HepG2 (cell line): ENCODE measurements around the gene WDR7. TPM values are rescaled to one million over a fixed set of nuclear protein-coding genes. Genes with fewer than 3 reads are reported as not detected.

Experiments used
- ATAC-seq: fragments of 200-7000 bp; cut with Tn5 transposase; 3 replicates; pipeline ENCODE4 v1.9.1; 2020; ENCODE audit warnings: mild to moderate bottlenecking, moderate library complexity
- BruUV-seq: library from RNA; stranded (reverse); fragments of 400-500 nt; replicated peaks from 2 replicates; lab custom pipeline; 2021; lab: Mats Ljungman, UMichigan
- CTCF ChIA-PET: fragments of 300-600 bp; formaldehyde crosslinking; extraction: SDS; loops from one replicate; lab custom pipeline; 2021; ENCODE audit warnings: low total read pairs, inconsistent platforms, low intra/inter-chr PET ratio; lab: Yijun Ruan, JAX
- POLR2A ChIA-PET: fragments of 350-600 bp; sonication (Branson Sonifier 250); formaldehyde crosslinking; loops from one replicate; lab custom pipeline; 2020; ENCODE audit warnings: antibody characterized with exemption, inconsistent platforms; lab: Yijun Ruan, JAX
- DNase-seq: peaks from one replicate; pipeline ENCODE4 v3.0.0-alpha.2; 2015; ENCODE audit warnings: low spot score
- FAIRE-seq: peaks from 3 replicates; lab custom pipeline; 2011; peaks lifted over from hg19 to GRCh38; lab: Jason Lieb, UNC
- H2AFZ ChIP-seq: one replicate; pipeline ENCODE4 v1.6.1; 2011; ENCODE audit warnings: low read length, inconsistent platforms
- H3K27ac ChIP-seq: fragments of 300-600 bp; 3 replicates; pipeline ENCODE4 v1.8.0; 2011; ENCODE audit warnings: mixed run types, mild to moderate bottlenecking, mixed read lengths, low read length, inconsistent platforms; ENCODE audit not compliant: insufficient read depth; ENCODE audit errors: extremely low read length
- H3K27me3 ChIP-seq, 2 experiments: fragments of 200-600 bp in 1 of 2; 2 replicates in 1 of 2; 3 replicates in 1 of 2; pipeline versions ENCODE4 v1.6.0 to v1.8.0; 2011; ENCODE audit warnings: low read length in 2 of 2, mild to moderate bottlenecking in 2 of 2, moderate library complexity in 2 of 2, inconsistent platforms in 1 of 2; ENCODE audit not compliant: insufficient read depth in 2 of 2, control insufficient read depth in 1 of 2
- H3K36me3 ChIP-seq, 2 experiments: fragments of 200-600 bp in 1 of 2; replicated peaks in 1 of 2; 2 replicates in 1 of 2; 3 replicates in 1 of 2; pipeline versions ENCODE4 v1.5.1 to v1.8.0; 2011; ENCODE audit warnings: low read length in 2 of 2, inconsistent platforms in 1 of 2; ENCODE audit not compliant: insufficient read depth in 2 of 2, control insufficient read depth in 1 of 2
- H3K4me1 ChIP-seq: 2 replicates; pipeline ENCODE4 v1.5.1; 2012; ENCODE audit warnings: low read length, inconsistent platforms; ENCODE audit not compliant: insufficient read depth
- H3K4me2 ChIP-seq: 2 replicates; pipeline ENCODE4 v1.6.0; 2011; ENCODE audit warnings: low read depth, low read length, inconsistent platforms
- H3K4me3 ChIP-seq, 3 experiments: fragments of 200-600 bp in 1 of 3; sonication (generic), shearing (Covaris generic) in 1 of 3; replicated peaks in 1 of 3; 2 replicates each; pipeline ENCODE4 v1.5.1; 2011 to 2016; ENCODE audit warnings: low read length in 3 of 3, inconsistent platforms in 2 of 3, low read depth in 2 of 3, mild to moderate bottlenecking in 2 of 3, control low read depth in 1 of 3, mixed read lengths in 1 of 3; ENCODE audit not compliant: insufficient read depth in 1 of 3
- H3K79me2 ChIP-seq: one replicate; pipeline ENCODE4 v1.6.1; 2011; ENCODE audit warnings: low read length, inconsistent platforms; ENCODE audit not compliant: insufficient read depth
- H3K9ac ChIP-seq: 2 replicates; pipeline ENCODE4 v1.6.0; 2011; ENCODE audit warnings: mild to moderate bottlenecking, low read depth, low read length, inconsistent platforms; ENCODE audit not compliant: insufficient read depth
- H3K9me3 ChIP-seq: 2 replicates; pipeline ENCODE4 v1.5.1; 2012; ENCODE audit warnings: mild to moderate bottlenecking, low read length
- H4K20me1 ChIP-seq: 2 replicates; pipeline ENCODE4 v1.6.0; 2011; ENCODE audit warnings: inconsistent platforms, mild to moderate bottlenecking, low read length, moderate library complexity; ENCODE audit not compliant: insufficient read depth
- ADNP ChIP-seq: sonication (generic); formaldehyde crosslinking; IDR thresholded peaks from 2 replicates; pipeline ENCODE4 v1.4.0; 2020; ENCODE audit warnings: missing genetic modification reagents
- PPARG ChIP-seq: conservative IDR thresholded peaks from 2 replicates; pipeline ENCODE4 v1.6.1; 2016; ENCODE audit warnings: missing biosample characterization, missing genetic modification reagents
- REPIN1 ChIP-seq: sonication (generic); formaldehyde crosslinking; IDR thresholded peaks from 2 replicates; pipeline ENCODE4 v1.8.0; 2022; ENCODE audit warnings: missing genetic modification reagents, low read depth, mild to moderate bottlenecking, borderline replicate concordance
- RFX1 ChIP-seq: fragments of 450-650 bp; IDR thresholded peaks from 2 replicates; pipeline ENCODE4 v1.6.1; 2017
- WIZ ChIP-seq: sonication (generic); formaldehyde crosslinking; IDR thresholded peaks from 2 replicates; pipeline ENCODE4 v1.5.1; 2020; ENCODE audit warnings: mild to moderate bottlenecking, missing genetic modification reagents
- ZNF12 ChIP-seq: sonication (generic); formaldehyde crosslinking; IDR thresholded peaks from 2 replicates; pipeline ENCODE4 v1.5.0; 2020; ENCODE audit warnings: missing genetic modification reagents
- ZNF775 ChIP-seq: sonication (generic); formaldehyde crosslinking; IDR thresholded peaks from 2 replicates; pipeline ENCODE4 v1.4.0; 2020; ENCODE audit warnings: missing genetic modification reagents, mild to moderate bottlenecking, moderate library complexity, borderline replicate concordance
- ZNF891 ChIP-seq: sonication (generic); formaldehyde crosslinking; IDR thresholded peaks from 2 replicates; pipeline ENCODE4 v1.5.0; 2020; ENCODE audit warnings: mild to moderate bottlenecking, missing genetic modification reagents
- WGBS: methylation state at CpG from one replicate; pipeline ENCODE4 v1.1.6; 2017; ENCODE audit warnings: low lambda C conversion rate; 5-methylcytosine and 5-hydroxymethylcytosine counted together
- in situ Hi-C: cut with HindIII; loops from 2 replicates; pipeline ENCODE4 v1.10.0; 2017; ENCODE audit warnings: low pct_unique_long_range_greater_than_20kb; ENCODE audit not compliant: extremely low pct_ligation_motif_present
- intact Hi-C: fragments of 100-400 bp; cut with micrococcal nuclease; formaldehyde crosslinking; loops from one replicate; pipeline ENCODE4 v1.10.0; 2022; ENCODE audit not compliant: unreplicated experiment
- polyA plus RNA-seq, 8 experiments: library from polyadenylated mRNA; depleted of rRNA in 3 of 8; stranded (reverse) in 7 of 8; unstranded in 1 of 8; fragments of >200 nt; fragmentation: Illumina TruSeq in 4 of 8; extraction: Trizol in 4 of 8; gene quantifications; 2 replicates each; pipeline versions ENCODE4 v1.2.1 to v1.2.3, GENCODE V29; 2011 to 2016; ENCODE audit warnings: low read depth in 4 of 8, missing spikeins in 1 of 8, mixed read lengths in 1 of 8; ENCODE audit not compliant: insufficient read depth in 1 of 8
- total RNA-seq, 5 experiments: library from RNA; depleted of rRNA; stranded (reverse); fragments of >200 nt; fragmentation: Illumina TruSeq; extraction: Trizol; gene quantifications; 2 replicates each; pipeline ENCODE4 v1.2.3, GENCODE V29; 2016; ENCODE audit warnings: low read depth in 1 of 5
- TF ChIP-seq, protein P1 (sequence below): sonication (generic); formaldehyde crosslinking; IDR thresholded peaks from 2 replicates; pipeline ENCODE4 v1.4.0; 2020; ENCODE audit warnings: mild to moderate bottlenecking, missing genetic modification reagents
- TF ChIP-seq, protein P2 (sequence below): sonication (generic); formaldehyde crosslinking; IDR thresholded peaks from 2 replicates; pipeline ENCODE4 v1.4.0; 2020; ENCODE audit warnings: missing genetic modification reagents
- TF ChIP-seq, protein P3 (sequence below): sonication (generic); formaldehyde crosslinking; IDR thresholded peaks from 2 replicates; pipeline ENCODE4 v1.5.0; 2020; ENCODE audit warnings: mild to moderate bottlenecking, missing genetic modification reagents, borderline replicate concordance
- TF ChIP-seq, protein P4 (sequence below), 2 experiments: sonication (generic) in 1 of 2; formaldehyde crosslinking in 1 of 2; IDR thresholded peaks; 2 replicates each; pipeline versions ENCODE4 v1.4.0 to v1.6.1; 2018 to 2020; ENCODE audit warnings: missing genetic modification reagents in 2 of 2, borderline replicate concordance in 1 of 2, low read depth in 1 of 2, mild to moderate bottlenecking in 1 of 2, missing biosample characterization in 1 of 2

WDR7 gene
- total and polyA plus RNA-seq, 2 of the 13 experiments (the other 11 are each of a cell fraction or from before 2014, with no cell fraction given): 2.0 to 7.8 TPM

DNA sequence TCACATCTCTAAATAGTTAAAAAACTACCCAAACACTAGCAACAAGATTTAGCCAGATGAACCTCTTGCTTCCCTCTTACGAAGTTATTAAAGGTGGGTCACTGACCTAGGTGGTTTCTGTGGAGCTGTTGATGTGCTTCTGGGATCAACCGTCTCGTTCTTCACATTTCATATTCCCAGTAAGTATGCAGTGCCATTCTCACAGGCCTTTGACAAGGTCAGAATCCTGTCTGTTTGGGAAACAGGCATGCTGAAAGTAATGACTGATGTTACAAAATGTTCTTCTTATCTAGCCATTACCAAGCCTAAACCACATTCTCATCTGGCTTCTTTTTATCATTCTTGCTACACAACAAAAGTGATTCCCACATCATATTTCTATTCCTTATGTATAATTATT, 70.3 kb downstream of the WDR7 start:
- 93% methylated on average over 3 of the region's 3 CpGs for WGBS
- ATAC-seq: no peak
- no peak overlapping the region for H3K9ac ChIP-seq
- no peaks in the 10 kb centered on the region for H3K9me3 ChIP-seq
- ChIA-PET POLR2A (no interaction called here), CTCF (no interaction called here)
- H3K4me2 ChIP-seq: no peak overlapping the region
- in situ Hi-C loops (no loop called here), intact Hi-C loops (no loop called here)
- no peaks in the 10 kb centered on the region for H3K27me3 ChIP-seq
- no peak for FAIRE-seq
- H2AFZ ChIP-seq: no peak overlapping the region
- H3K79me2 ChIP-seq: no peaks in the 10 kb centered on the region
- BruUV-seq: no TSS peak
- no peaks in the 10 kb centered on the region for H3K4me1 ChIP-seq
- no peak overlapping the region for H3K27ac ChIP-seq
- DNase-seq: no peak
- no peaks in the 10 kb centered on the region for H4K20me1 ChIP-seq
- no peak overlapping the region for H3K4me3 ChIP-seq
- H3K36me3 ChIP-seq: no peaks in the 10 kb centered on the region
- TF ChIP-seq, protein P1, sequence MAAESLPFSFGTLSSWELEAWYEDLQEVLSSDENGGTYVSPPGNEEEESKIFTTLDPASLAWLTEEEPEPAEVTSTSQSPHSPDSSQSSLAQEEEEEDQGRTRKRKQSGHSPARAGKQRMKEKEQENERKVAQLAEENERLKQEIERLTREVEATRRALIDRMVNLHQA: no peak
- TF ChIP-seq, protein P2, sequence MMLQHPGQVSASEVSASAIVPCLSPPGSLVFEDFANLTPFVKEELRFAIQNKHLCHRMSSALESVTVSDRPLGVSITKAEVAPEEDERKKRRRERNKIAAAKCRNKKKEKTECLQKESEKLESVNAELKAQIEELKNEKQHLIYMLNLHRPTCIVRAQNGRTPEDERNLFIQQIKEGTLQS (CRISPR knock-in tag): no peak

DNA sequence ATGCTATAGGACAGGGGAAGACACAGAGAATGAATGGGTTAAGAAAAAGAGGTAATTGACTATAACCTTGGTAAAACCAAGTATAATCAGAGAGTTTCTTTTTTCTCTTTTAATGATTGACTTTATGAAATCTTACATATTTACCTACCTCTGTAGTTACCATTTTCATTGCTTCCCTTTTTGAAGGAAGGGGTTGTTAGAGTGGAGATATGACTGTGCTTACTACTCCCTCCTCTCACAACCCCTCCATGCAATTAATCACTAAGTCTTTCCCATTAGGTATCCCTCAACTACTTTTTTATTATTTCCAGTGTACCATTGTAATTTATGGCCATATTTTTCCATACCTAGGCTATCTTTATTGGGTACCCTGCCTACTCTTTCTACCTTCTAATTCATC, 71.4 kb downstream of the WDR7 start:
- Histone ChIP-seq H3K27ac (no peak overlapping the region), H3K4me2 (no peak overlapping the region), H3K4me3 (no peak overlapping the region), H3K79me2 (no peaks in the 10 kb centered on the region), H3K27me3 (no peaks in the 10 kb centered on the region), H4K20me1 (no peaks in the 10 kb centered on the region), H3K9me3 (no peaks in the 10 kb centered on the region), H3K9ac (no peak overlapping the region), H2AFZ (no peak overlapping the region), H3K4me1 (no peaks in the 10 kb centered on the region), H3K36me3 (no peaks in the 10 kb centered on the region)
- BruUV-seq: no TSS peak
- POLR2A ChIA-PET: no interaction called here
- TF ChIP-seq, protein P3, sequence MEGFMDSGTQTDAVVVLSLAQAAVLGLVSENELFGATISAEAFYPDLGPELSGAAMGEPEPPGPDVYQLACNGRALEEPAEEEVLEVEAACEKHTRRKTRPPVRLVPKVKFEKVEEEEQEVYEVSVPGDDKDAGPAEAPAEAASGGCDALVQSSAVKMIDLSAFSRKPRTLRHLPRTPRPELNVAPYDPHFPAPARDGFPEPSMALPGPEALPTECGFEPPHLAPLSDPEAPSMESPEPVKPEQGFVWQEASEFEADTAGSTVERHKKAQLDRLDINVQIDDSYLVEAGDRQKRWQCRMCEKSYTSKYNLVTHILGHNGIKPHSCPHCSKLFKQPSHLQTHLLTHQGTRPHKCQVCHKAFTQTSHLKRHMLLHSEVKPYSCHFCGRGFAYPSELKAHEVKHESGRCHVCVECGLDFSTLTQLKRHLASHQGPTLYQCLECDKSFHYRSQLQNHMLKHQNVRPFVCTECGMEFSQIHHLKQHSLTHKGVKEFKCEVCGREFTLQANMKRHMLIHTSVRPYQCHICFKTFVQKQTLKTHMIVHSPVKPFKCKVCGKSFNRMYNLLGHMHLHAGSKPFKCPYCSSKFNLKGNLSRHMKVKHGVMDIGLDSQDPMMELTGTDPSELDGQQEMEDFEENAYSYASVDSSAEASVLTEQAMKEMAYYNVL (CRISPR knock-in tag): no peak
- TF ChIP-seq REPIN1: no peak
- no peak for TF ChIP-seq PPARG
- no peak for TF ChIP-seq ZNF775
- TF ChIP-seq, protein P4, sequence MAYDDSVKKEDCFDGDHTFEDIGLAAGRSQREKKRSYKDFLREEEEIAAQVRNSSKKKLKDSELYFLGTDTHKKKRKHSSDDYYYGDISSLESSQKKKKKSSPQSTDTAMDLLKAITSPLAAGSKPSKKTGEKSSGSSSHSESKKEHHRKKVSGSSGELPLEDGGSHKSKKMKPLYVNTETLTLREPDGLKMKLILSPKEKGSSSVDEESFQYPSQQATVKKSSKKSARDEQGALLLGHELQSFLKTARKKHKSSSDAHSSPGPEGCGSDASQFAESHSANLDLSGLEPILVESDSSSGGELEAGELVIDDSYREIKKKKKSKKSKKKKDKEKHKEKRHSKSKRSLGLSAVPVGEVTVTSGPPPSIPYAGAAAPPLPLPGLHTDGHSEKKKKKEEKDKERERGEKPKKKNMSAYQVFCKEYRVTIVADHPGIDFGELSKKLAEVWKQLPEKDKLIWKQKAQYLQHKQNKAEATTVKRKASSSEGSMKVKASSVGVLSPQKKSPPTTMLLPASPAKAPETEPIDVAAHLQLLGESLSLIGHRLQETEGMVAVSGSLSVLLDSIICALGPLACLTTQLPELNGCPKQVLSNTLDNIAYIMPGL (CRISPR knock-in tag; IDR thresholded peaks at IDR 0.05; ENCODE audit: borderline replicate concordance in 1 of 2, low read depth in 1 of 2): no peak
- no peak for TF ChIP-seq ZNF891 (CRISPR knock-in tag)
- no peak for TF ChIP-seq RFX1
- TF ChIP-seq ZNF12: no peak
- no peak for TF ChIP-seq ADNP (CRISPR knock-in tag)
- TF ChIP-seq WIZ (CRISPR knock-in tag): no peak
- intact Hi-C loops (no loop called here), in situ Hi-C loops (no loop called here)
- CTCF ChIA-PET: no interaction called here
- no peak for ATAC-seq
- no peak for DNase-seq
- FAIRE-seq: no peak
